ENCODE results near the gene RFPL1.
"Not testable (repeated sequence)": the region's sequence is repeated elsewhere in the genome, so short reads cannot be mapped to it uniquely, and the experiment has no call there.

Gene RFPL1

GRCh38 chr22:29412772-29413171 is 25.6 kb upstream of the RFPL1 start:
- not testable (repeated sequence) for H3K9ac ChIP-seq (ENCODE audit: low read depth, low read length); H3K36me3 ChIP-seq (ENCODE audit: control insufficient read depth, insufficient read depth, low read length); H3K9me3 ChIP-seq (ENCODE audit: control insufficient read depth, insufficient read depth, low read length); H3K4me1 ChIP-seq (ENCODE audit: control insufficient read depth, insufficient read depth, low read length); H3K4me3 ChIP-seq (ENCODE audit: low read depth, low read length); H3K27me3 ChIP-seq (ENCODE audit: control insufficient read depth, insufficient read depth, low read length)

DNA sequence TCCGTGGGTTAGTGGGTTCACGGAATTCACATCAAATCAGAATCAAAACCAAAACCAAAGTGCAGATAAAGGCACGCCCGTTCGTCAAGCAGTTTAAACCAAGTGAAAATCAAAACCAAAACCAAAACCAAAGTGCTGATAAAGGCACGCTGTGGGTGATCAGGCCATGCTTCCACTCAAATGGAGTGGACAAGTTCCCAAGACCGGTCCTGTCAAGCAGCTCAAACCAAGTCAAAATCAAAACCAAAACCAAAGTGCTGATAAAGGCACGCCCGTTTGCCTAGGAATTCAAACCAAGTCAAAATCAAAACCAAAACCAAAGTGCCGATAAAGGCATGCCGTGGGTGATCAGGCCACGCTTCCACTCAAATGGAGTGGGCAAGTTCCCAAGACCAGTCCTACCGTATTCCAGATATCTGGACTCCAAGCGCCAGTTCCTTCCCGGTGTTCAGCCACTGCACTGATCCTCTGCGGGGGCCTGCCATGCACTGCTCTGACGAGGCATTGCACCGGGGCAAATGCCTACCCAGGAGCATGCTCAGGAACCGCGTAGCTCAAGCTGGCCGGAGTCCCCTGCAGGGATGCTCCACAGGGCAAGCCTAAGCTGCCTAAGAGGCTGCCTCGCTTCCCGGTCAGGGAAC is 23.3 kb upstream of the RFPL1 start:
- H3K9ac ChIP-seq (ENCODE audit: low read depth, low read length); H3K4me3 ChIP-seq (ENCODE audit: low read depth, low read length); H3K9me3 ChIP-seq (ENCODE audit: control insufficient read depth, insufficient read depth, low read length); H3K36me3 ChIP-seq (ENCODE audit: control insufficient read depth, insufficient read depth, low read length); H3K27me3 ChIP-seq (ENCODE audit: control insufficient read depth, insufficient read depth, low read length); H3K4me1 ChIP-seq (ENCODE audit: control insufficient read depth, insufficient read depth, low read length): not testable (repeated sequence)

GRCh38 chr22:29418704-29419103 is 19.7 kb upstream of the RFPL1 start:
- H3K9me3 ChIP-seq (ENCODE audit: control insufficient read depth, insufficient read depth, low read length); H3K27me3 ChIP-seq (ENCODE audit: control insufficient read depth, insufficient read depth, low read length); H3K9ac ChIP-seq (ENCODE audit: low read depth, low read length); H3K36me3 ChIP-seq (ENCODE audit: control insufficient read depth, insufficient read depth, low read length); H3K4me1 ChIP-seq (ENCODE audit: control insufficient read depth, insufficient read depth, low read length); H3K4me3 ChIP-seq (ENCODE audit: low read depth, low read length): not testable (repeated sequence)

- peaks cover 3% of the 10 kb centered on the region for H3K4me1 ChIP-seq (ENCODE audit: control insufficient read depth, insufficient read depth, low read length)
- no peaks in the 10 kb centered on the region for H3K9me3 ChIP-seq (ENCODE audit: control insufficient read depth, insufficient read depth, low read length)
- H3K36me3 ChIP-seq (ENCODE audit: control insufficient read depth, insufficient read depth, low read length): no peaks in the 10 kb centered on the region
Observed at GRCh38 chr22:29426476-29426875, 11.9 kb upstream of the RFPL1 start.

GRCh38 chr22:29427176-29427760 is 11.1 kb upstream of the RFPL1 start:
- Histone ChIP-seq H3K4me3 (ENCODE audit: low read depth, low read length) (no peak overlapping the region), H3K9me3 (ENCODE audit: control insufficient read depth, insufficient read depth, low read length) (no peaks in the 10 kb centered on the region), H3K4me1 (ENCODE audit: control insufficient read depth, insufficient read depth, low read length) (peaks cover 3% of the 10 kb centered on the region), H3K36me3 (ENCODE audit: control insufficient read depth, insufficient read depth, low read length) (no peaks in the 10 kb centered on the region), H3K9ac (ENCODE audit: low read depth, low read length) (no peak overlapping the region), H3K27me3 (ENCODE audit: control insufficient read depth, insufficient read depth, low read length) (no peaks in the 10 kb centered on the region)

More at GRCh38 chr22:29426476-29426875, 11.9 kb upstream of the RFPL1 start:
- H3K9ac ChIP-seq (ENCODE audit: low read depth, low read length): no peak overlapping the region
- H3K4me3 ChIP-seq (ENCODE audit: low read depth, low read length): no peak overlapping the region
- no peaks in the 10 kb centered on the region for H3K27me3 ChIP-seq (ENCODE audit: control insufficient read depth, insufficient read depth, low read length)

DNA sequence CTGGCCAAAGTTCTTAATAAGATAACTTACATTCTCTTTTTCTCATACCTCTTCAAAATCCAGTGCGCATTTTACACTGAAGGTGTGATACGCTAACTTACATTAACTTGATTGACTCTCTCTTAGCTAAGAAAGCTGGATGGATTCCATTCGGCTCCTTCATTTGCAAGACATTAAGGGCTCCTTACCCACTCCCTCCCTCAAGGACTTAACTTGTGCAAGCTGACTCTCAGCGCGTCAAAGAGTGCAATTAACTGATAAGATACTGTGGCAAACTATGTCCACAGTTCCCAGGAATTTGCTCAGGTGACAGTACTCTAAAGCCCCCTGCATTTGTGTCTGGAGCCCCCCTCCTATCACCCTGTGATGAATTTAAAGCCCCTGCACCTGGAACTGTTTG is 6.4 kb upstream of the RFPL1 start:
- no peak overlapping the region for H3K9ac ChIP-seq (ENCODE audit: low read depth, low read length)
- no peaks in the 10 kb centered on the region for H3K9me3 ChIP-seq (ENCODE audit: control insufficient read depth, insufficient read depth, low read length)
- H3K4me3 ChIP-seq (ENCODE audit: low read depth, low read length): no peak overlapping the region
- no peaks in the 10 kb centered on the region for H3K36me3 ChIP-seq (ENCODE audit: control insufficient read depth, insufficient read depth, low read length)
- no peaks in the 10 kb centered on the region for H3K27me3 ChIP-seq (ENCODE audit: control insufficient read depth, insufficient read depth, low read length)
- peaks cover 3% of the 10 kb centered on the region for H3K4me1 ChIP-seq (ENCODE audit: control insufficient read depth, insufficient read depth, low read length)

DNA sequence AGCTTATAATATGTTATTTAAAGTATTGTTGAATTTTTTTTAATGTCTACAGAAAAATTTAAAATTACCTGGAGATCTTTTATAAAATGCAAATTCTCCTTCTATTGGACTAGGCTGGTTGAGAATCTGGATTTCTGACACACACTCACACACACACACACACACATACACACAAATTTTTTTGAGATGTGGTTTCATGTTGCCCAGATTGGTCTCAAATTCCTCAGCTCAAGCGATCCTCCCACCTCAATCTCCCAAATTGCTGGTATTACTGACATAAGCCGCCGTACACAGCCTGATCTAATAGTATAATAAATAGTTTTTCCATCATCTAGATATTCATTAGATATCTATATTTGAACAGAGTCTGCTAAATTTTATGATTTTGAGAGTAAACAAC is 4.5 kb upstream of the RFPL1 start:
- Histone ChIP-seq H3K4me3 (ENCODE audit: low read depth, low read length) (no peak overlapping the region), H3K9ac (ENCODE audit: low read depth, low read length) (no peak overlapping the region), H3K27me3 (ENCODE audit: control insufficient read depth, insufficient read depth, low read length) (no peaks in the 10 kb centered on the region), H3K4me1 (ENCODE audit: control insufficient read depth, insufficient read depth, low read length) (peaks cover 3% of the 10 kb centered on the region), H3K36me3 (ENCODE audit: control insufficient read depth, insufficient read depth, low read length) (no peaks in the 10 kb centered on the region), H3K9me3 (ENCODE audit: control insufficient read depth, insufficient read depth, low read length) (no peaks in the 10 kb centered on the region)

DNA sequence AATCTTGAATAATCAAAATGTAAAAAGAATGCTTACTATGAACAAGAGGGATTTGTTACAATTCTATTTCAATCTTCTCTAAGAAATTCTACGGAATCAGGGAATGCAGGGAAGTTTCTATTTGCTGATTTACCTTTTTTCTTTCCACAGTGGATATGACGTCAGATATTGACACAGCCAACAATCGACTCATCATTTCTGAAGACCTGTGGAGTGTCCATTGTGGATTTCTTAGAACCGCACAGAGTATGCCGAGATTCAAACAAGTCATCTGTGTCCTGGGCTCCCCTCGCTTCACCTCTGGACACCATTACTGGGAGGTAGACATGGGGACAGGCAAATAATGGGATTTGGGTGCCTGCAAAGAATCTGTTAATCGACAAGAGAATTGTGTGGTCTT is 4.1 kb upstream of the RFPL1 start:
- peaks cover 3% of the 10 kb centered on the region for H3K4me1 ChIP-seq (ENCODE audit: control insufficient read depth, insufficient read depth, low read length)
- H3K9me3 ChIP-seq (ENCODE audit: control insufficient read depth, insufficient read depth, low read length): no peaks in the 10 kb centered on the region
- no peaks in the 10 kb centered on the region for H3K36me3 ChIP-seq (ENCODE audit: control insufficient read depth, insufficient read depth, low read length)
- H3K27me3 ChIP-seq (ENCODE audit: control insufficient read depth, insufficient read depth, low read length): no peaks in the 10 kb centered on the region
- H3K4me3 ChIP-seq (ENCODE audit: low read depth, low read length): no peak overlapping the region
- no peak overlapping the region for H3K9ac ChIP-seq (ENCODE audit: low read depth, low read length)

GRCh38 chr22:29435236-29436136 is 2.9 kb upstream of the RFPL1 start:
- no peak overlapping the region for H3K4me3 ChIP-seq (ENCODE audit: low read depth, low read length)
- no peaks in the 10 kb centered on the region for H3K27me3 ChIP-seq (ENCODE audit: control insufficient read depth, insufficient read depth, low read length)
- H3K4me1 ChIP-seq (ENCODE audit: control insufficient read depth, insufficient read depth, low read length): peaks cover 4% of the 10 kb centered on the region
- no peak overlapping the region for H3K9ac ChIP-seq (ENCODE audit: low read depth, low read length)
- no peaks in the 10 kb centered on the region for H3K9me3 ChIP-seq (ENCODE audit: control insufficient read depth, insufficient read depth, low read length)
- H3K36me3 ChIP-seq (ENCODE audit: control insufficient read depth, insufficient read depth, low read length): no peaks in the 10 kb centered on the region

DNA sequence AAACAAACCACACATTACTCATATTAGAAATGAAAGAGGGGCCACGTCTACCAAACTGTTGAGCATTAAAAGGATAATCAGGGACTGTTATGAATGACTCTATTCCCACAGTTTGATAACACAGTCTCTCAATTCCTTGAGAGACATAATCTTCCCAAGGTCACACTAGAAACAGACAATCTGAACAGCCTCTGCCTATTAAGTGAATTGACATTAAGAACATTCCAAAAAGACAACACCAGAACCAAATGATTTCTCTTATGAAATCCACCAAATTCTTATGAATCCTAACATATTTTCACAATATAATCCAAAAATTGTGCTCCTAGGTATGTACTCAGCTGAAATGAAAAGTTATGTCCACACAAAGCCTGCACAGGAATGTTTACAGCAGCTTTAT is 4.6 kb downstream of the RFPL1 start:
- Histone ChIP-seq H3K9me3 (ENCODE audit: control insufficient read depth, insufficient read depth, low read length) (no peaks in the 10 kb centered on the region), H3K4me1 (ENCODE audit: control insufficient read depth, insufficient read depth, low read length) (peaks cover 5% of the 10 kb centered on the region), H3K4me3 (ENCODE audit: low read depth, low read length) (no peak overlapping the region), H3K9ac (ENCODE audit: low read depth, low read length) (no peak overlapping the region), H3K27me3 (ENCODE audit: control insufficient read depth, insufficient read depth, low read length) (no peaks in the 10 kb centered on the region), H3K36me3 (ENCODE audit: control insufficient read depth, insufficient read depth, low read length) (no peaks in the 10 kb centered on the region)

DNA sequence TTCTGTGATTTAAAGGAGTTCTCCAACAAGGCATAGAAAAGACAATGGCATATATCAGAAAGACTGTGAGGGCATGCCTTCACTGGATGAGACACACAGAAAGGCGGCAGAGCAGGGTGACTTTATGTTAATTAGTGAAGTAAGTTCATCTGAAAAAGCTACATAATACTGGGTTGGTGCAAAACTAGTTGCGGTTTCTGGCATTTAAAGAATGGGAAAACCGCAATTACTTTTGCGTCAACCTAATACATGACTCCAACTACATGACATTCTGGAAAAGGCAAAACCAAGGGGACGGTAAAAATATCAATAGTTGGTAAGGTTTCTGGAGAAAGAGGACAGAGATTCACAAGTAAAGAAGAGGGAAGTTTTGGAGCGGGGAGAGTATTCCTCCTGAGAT is 5.1 kb downstream of the RFPL1 start:
- Histone ChIP-seq H3K4me3 (ENCODE audit: low read depth, low read length) (no peak overlapping the region), H3K36me3 (ENCODE audit: control insufficient read depth, insufficient read depth, low read length) (no peaks in the 10 kb centered on the region), H3K27me3 (ENCODE audit: control insufficient read depth, insufficient read depth, low read length) (no peaks in the 10 kb centered on the region), H3K4me1 (ENCODE audit: control insufficient read depth, insufficient read depth, low read length) (peaks cover 5% of the 10 kb centered on the region), H3K9ac (ENCODE audit: low read depth, low read length) (no peak overlapping the region), H3K9me3 (ENCODE audit: control insufficient read depth, insufficient read depth, low read length) (no peaks in the 10 kb centered on the region)

All from iPS-15b (cell line).